HEK293 (cell line): Measurements from ENCODE around the gene CRYBG1.

ENCODE experiments used
- CTCF ChIA-PET: fragments of 350-600 bp; formaldehyde crosslinking; extraction: SDS; loops from one replicate; lab custom pipeline; 2021; ENCODE audit warnings: antibody characterized with exemption; lab: Yijun Ruan, JAX
- POLR2A ChIA-PET: fragments of 300-600 bp; formaldehyde crosslinking; extraction: SDS; loops from one replicate; lab custom pipeline; 2020; ENCODE audit warnings: antibody characterized with exemption, inconsistent platforms; lab: Yijun Ruan, JAX
- H3K27ac ChIP-seq: fragments of 200-500 bp; sonication (Bioruptor generic); 2 replicates; pipeline ENCODE4 v1.5.1; 2014; ENCODE audit warnings: low read depth, low read length, control low read depth, inconsistent platforms; ENCODE audit errors: extremely low read depth
- H3K36me3 ChIP-seq, 2 experiments: fragments of 200-500 bp in 1 of 2; sonication (Bioruptor generic) in 1 of 2; 1 replicate in 1 of 2; 2 replicates in 1 of 2; pipeline ENCODE4 v1.5.1; 2014 to 2017; ENCODE audit warnings: inconsistent platforms in 2 of 2, low read length in 2 of 2; ENCODE audit not compliant: control insufficient read depth in 2 of 2, insufficient read depth in 1 of 2
- H3K4me1 ChIP-seq: fragments of 200-500 bp; sonication (Bioruptor generic); 2 replicates; pipeline ENCODE4 v1.5.1; 2014; ENCODE audit warnings: mild to moderate bottlenecking, low read length, inconsistent platforms; ENCODE audit not compliant: control insufficient read depth, insufficient read depth
- H3K4me3 ChIP-seq: 2 replicates; pipeline ENCODE4 v1.5.1; 2011; ENCODE audit warnings: low read depth, mild to moderate bottlenecking, control low read depth, low read length, moderate library complexity
- H3K9me3 ChIP-seq: fragments of 200-500 bp; sonication (Bioruptor generic); 2 replicates; pipeline ENCODE4 v1.5.1; 2014; ENCODE audit warnings: low read depth, low read length, inconsistent platforms; ENCODE audit not compliant: control insufficient read depth, insufficient read depth
- EGR2 ChIP-seq: fragments of 450-650 bp; formaldehyde crosslinking; IDR thresholded peaks from 2 replicates; pipeline ENCODE4 v1.5.1; 2016; ENCODE audit warnings: low read depth, missing biosample characterization, missing genetic modification characterization
- HOXC10 ChIP-seq: sonication (generic); formaldehyde crosslinking; IDR thresholded peaks from 2 replicates; pipeline ENCODE4 v1.8.1; 2023; ENCODE audit warnings: mild to moderate bottlenecking, missing genetic modification reagents
- IKZF3 ChIP-seq: fragments of 450-650 bp; IDR thresholded peaks from 2 replicates; pipeline ENCODE4 v1.5.0; 2018; ENCODE audit warnings: missing biosample characterization, mild to moderate bottlenecking, missing genetic modification characterization, moderate library complexity
- KLF8 ChIP-seq: fragments of 450-650 bp; formaldehyde crosslinking; IDR thresholded peaks from 2 replicates; pipeline ENCODE4 v1.5.1; 2016; ENCODE audit warnings: missing biosample characterization, missing genetic modification characterization
- KLF9 ChIP-seq: fragments of 450-650 bp; formaldehyde crosslinking; IDR thresholded peaks from 2 replicates; pipeline ENCODE4 v1.5.1; 2016; ENCODE audit warnings: missing biosample characterization, missing genetic modification characterization, low read depth
- OSR2 ChIP-seq: fragments of 450-650 bp; formaldehyde crosslinking; IDR thresholded peaks from 2 replicates; pipeline ENCODE4 v1.5.1; 2016; ENCODE audit warnings: missing biosample characterization, missing genetic modification characterization
- WT1 ChIP-seq: fragments of 450-650 bp; formaldehyde crosslinking; IDR thresholded peaks from 2 replicates; pipeline ENCODE4 v1.5.1; 2016; ENCODE audit warnings: missing biosample characterization, missing genetic modification characterization
- ZBTB17 ChIP-seq: fragments of 450-650 bp; formaldehyde crosslinking; IDR thresholded peaks from 2 replicates; pipeline ENCODE4 v1.5.1; 2016; ENCODE audit warnings: missing biosample characterization, missing genetic modification characterization
- ZBTB20 ChIP-seq: fragments of 450-650 bp; formaldehyde crosslinking; IDR thresholded peaks from 2 replicates; pipeline ENCODE4 v1.5.1; 2016; ENCODE audit warnings: missing biosample characterization, missing genetic modification characterization
- ZBTB48 ChIP-seq: fragments of 450-650 bp; formaldehyde crosslinking; IDR thresholded peaks from 2 replicates; pipeline ENCODE4 v1.5.1; 2016; ENCODE audit warnings: missing biosample characterization, missing genetic modification characterization
- ZNF184 ChIP-seq: fragments of 450-650 bp; IDR thresholded peaks from 2 replicates; pipeline ENCODE4 v1.5.1; 2018; ENCODE audit warnings: missing biosample characterization, mild to moderate bottlenecking, missing genetic modification characterization
- ZNF2 ChIP-seq: fragments of 450-650 bp; formaldehyde crosslinking; IDR thresholded peaks from 2 replicates; pipeline ENCODE4 v1.5.1; 2016; ENCODE audit warnings: missing biosample characterization, missing genetic modification characterization
- ZNF266 ChIP-seq: fragments of 450-650 bp; formaldehyde crosslinking; IDR thresholded peaks from 2 replicates; pipeline ENCODE4 v1.5.1; 2016; ENCODE audit warnings: missing biosample characterization, missing genetic modification characterization, low read depth
- ZNF514 ChIP-seq: fragments of 450-650 bp; formaldehyde crosslinking; IDR thresholded peaks from 2 replicates; pipeline ENCODE4 v1.5.1; 2016; ENCODE audit warnings: missing biosample characterization, missing genetic modification characterization
- ZNF529 ChIP-seq: fragments of 450-650 bp; formaldehyde crosslinking; IDR thresholded peaks from 2 replicates; pipeline ENCODE4 v1.5.1; 2017; ENCODE audit warnings: missing genetic modification characterization, missing biosample characterization; ENCODE audit not compliant: insufficient replicate concordance
- ZNF626 ChIP-seq: fragments of 450-650 bp; sonication (Bioruptor Pico); formaldehyde crosslinking; IDR thresholded peaks from 2 replicates; pipeline ENCODE4 v1.5.1; 2018; ENCODE audit warnings: missing biosample characterization, missing genetic modification characterization, inconsistent platforms
- ZNF768 ChIP-seq: fragments of 450-650 bp; formaldehyde crosslinking; IDR thresholded peaks from 2 replicates; pipeline ENCODE4 v1.5.1; 2018; ENCODE audit warnings: missing biosample characterization, mild to moderate bottlenecking, missing genetic modification characterization
- ZSCAN16 ChIP-seq: fragments of 450-650 bp; formaldehyde crosslinking; IDR thresholded peaks from 2 replicates; pipeline ENCODE4 v1.5.1; 2016; ENCODE audit warnings: missing biosample characterization, missing genetic modification characterization
- TF ChIP-seq, protein P1 (sequence below): IDR thresholded peaks from 2 replicates; pipeline ENCODE4 v1.6.1; 2011; ENCODE audit warnings: mild to moderate bottlenecking, low read depth, low read length, borderline replicate concordance
- TF ChIP-seq, protein P2 (sequence below): fragments of 450-650 bp; formaldehyde crosslinking; IDR thresholded peaks from 2 replicates; pipeline ENCODE4 v1.5.1; 2017; ENCODE audit warnings: missing biosample characterization, missing genetic modification characterization
- TF ChIP-seq, protein P3 (sequence below): fragments of 450-650 bp; formaldehyde crosslinking; IDR thresholded peaks from 2 replicates; pipeline ENCODE4 v1.5.1; 2016; ENCODE audit warnings: missing biosample characterization, missing genetic modification characterization
- TF ChIP-seq, protein P4 (sequence below): fragments of 450-650 bp; formaldehyde crosslinking; IDR thresholded peaks from 2 replicates; pipeline ENCODE4 v1.5.1; 2017; ENCODE audit warnings: missing biosample characterization, mild to moderate bottlenecking, missing genetic modification characterization, moderate library complexity
- TF ChIP-seq, protein P5 (sequence below): fragments of 450-650 bp; formaldehyde crosslinking; IDR thresholded peaks from 2 replicates; pipeline ENCODE4 v1.5.1; 2016; ENCODE audit warnings: missing biosample characterization, missing genetic modification characterization

Gene CRYBG1, protein sequence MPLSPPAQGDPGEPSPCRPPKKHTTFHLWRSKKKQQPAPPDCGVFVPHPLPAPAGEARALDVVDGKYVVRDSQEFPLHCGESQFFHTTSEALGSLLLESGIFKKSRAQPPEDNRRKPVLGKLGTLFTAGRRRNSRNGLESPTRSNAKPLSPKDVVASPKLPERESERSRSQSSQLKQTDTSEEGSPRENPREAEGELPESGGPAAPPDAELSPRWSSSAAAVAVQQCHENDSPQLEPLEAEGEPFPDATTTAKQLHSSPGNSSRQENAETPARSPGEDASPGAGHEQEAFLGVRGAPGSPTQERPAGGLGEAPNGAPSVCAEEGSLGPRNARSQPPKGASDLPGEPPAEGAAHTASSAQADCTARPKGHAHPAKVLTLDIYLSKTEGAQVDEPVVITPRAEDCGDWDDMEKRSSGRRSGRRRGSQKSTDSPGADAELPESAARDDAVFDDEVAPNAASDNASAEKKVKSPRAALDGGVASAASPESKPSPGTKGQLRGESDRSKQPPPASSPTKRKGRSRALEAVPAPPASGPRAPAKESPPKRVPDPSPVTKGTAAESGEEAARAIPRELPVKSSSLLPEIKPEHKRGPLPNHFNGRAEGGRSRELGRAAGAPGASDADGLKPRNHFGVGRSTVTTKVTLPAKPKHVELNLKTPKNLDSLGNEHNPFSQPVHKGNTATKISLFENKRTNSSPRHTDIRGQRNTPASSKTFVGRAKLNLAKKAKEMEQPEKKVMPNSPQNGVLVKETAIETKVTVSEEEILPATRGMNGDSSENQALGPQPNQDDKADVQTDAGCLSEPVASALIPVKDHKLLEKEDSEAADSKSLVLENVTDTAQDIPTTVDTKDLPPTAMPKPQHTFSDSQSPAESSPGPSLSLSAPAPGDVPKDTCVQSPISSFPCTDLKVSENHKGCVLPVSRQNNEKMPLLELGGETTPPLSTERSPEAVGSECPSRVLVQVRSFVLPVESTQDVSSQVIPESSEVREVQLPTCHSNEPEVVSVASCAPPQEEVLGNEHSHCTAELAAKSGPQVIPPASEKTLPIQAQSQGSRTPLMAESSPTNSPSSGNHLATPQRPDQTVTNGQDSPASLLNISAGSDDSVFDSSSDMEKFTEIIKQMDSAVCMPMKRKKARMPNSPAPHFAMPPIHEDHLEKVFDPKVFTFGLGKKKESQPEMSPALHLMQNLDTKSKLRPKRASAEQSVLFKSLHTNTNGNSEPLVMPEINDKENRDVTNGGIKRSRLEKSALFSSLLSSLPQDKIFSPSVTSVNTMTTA (N-terminal part only)

DNA sequence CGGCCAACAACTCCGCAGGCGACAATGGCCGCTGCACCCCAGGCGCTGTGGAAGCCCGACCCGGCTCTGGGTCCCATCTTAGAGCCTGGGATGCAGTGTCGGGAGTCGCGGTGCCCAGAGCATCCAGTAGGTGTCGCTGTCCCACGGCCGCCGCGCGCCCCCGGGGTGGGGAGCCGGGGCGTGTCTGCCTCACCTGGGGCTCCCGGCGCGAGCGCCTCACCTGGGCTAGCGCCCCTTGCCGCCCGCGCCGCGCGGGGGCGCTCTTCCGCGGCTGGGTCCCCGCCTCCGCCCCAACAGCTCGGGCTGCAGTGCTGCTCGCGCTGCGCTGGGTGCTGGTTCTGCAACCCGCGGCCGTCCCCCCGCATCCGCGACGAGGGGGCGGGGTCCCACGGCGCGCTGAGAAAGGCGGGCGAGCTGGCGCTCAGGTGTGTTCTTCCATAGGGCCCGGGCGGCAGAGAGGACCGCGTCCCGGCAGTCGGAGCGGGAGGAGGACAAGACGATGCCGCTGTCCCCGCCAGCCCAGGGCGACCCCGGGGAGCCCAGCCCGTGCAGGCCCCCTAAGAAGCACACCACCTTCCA lies at the start of gene CRYBG1:
Gene CRYBG1, plus strand, starts transcription at position 308 of the 579 bp plus-strand sequence. Its CDS starts 192 bp downstream, at position 500.
- H3K9me3 ChIP-seq, result no peaks in the 10 kb centered on the region
- ChIA-PET CTCF (interaction anchor here (0.6 to 4.2 kb wide), 39 partner anchors 10 to 798 kb away, joined by 3 to 62 read pairs (median 4); partner anchors contain the start of gene ATG5), POLR2A (interaction anchor here (0.7 to 1.0 kb wide), 3 partner anchors 16 to 35 kb away, joined by 3 to 4 read pairs (median 3); partner anchors contain the start of gene ATG5)
- 0 out of 2 replicates have a peak, but pooled peaks cover 2% of the 10 kb centered on the region for H3K4me1 ChIP-seq
- H3K4me3 ChIP-seq, result peak within 1 kb of the TSS; percentile 68
- peak within 1 kb of the TSS; percentile 25; the same call in 1 of the 2 replicates for H3K27ac ChIP-seq
- no peaks in the 10 kb centered on the region for H3K36me3 ChIP-seq
- no peak for TF ChIP-seq ZNF514
- TF ChIP-seq EGR2 (tag by site-specific recombination), result no peak
- TF ChIP-seq ZNF2 (tag by site-specific recombination), result 0 out of 2 replicates have a peak, but pooled peaks have one; percentile 19
- TF ChIP-seq, protein P1, sequence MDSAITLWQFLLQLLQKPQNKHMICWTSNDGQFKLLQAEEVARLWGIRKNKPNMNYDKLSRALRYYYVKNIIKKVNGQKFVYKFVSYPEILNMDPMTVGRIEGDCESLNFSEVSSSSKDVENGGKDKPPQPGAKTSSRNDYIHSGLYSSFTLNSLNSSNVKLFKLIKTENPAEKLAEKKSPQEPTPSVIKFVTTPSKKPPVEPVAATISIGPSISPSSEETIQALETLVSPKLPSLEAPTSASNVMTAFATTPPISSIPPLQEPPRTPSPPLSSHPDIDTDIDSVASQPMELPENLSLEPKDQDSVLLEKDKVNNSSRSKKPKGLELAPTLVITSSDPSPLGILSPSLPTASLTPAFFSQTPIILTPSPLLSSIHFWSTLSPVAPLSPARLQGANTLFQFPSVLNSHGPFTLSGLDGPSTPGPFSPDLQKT, result no peak
- TF ChIP-seq, protein P2, sequence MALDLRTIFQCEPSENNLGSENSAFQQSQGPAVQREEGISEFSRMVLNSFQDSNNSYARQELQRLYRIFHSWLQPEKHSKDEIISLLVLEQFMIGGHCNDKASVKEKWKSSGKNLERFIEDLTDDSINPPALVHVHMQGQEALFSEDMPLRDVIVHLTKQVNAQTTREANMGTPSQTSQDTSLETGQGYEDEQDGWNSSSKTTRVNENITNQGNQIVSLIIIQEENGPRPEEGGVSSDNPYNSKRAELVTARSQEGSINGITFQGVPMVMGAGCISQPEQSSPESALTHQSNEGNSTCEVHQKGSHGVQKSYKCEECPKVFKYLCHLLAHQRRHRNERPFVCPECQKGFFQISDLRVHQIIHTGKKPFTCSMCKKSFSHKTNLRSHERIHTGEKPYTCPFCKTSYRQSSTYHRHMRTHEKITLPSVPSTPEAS (tag by site-specific recombination), result no peak
- TF ChIP-seq, protein P3, sequence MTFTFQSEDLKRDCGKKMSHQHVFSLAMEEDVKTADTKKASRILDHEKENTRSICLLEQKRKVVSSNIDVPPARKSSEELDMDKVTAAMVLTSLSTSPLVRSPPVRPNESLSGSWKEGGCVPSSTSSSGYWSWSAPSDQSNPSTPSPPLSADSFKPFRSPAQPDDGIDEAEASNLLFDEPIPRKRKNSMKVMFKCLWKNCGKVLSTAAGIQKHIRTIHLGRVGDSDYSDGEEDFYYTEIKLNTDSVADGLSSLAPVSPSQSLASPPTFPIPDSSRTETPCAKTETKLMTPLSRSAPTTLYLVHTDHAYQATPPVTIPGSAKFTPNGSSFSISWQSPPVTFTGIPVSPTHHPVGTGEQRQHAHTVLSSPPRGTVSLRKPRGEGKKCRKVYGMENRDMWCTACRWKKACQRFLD, result no peak
- TF ChIP-seq ZNF529 (tag by site-specific recombination), result no peak
- TF ChIP-seq, protein P4, sequence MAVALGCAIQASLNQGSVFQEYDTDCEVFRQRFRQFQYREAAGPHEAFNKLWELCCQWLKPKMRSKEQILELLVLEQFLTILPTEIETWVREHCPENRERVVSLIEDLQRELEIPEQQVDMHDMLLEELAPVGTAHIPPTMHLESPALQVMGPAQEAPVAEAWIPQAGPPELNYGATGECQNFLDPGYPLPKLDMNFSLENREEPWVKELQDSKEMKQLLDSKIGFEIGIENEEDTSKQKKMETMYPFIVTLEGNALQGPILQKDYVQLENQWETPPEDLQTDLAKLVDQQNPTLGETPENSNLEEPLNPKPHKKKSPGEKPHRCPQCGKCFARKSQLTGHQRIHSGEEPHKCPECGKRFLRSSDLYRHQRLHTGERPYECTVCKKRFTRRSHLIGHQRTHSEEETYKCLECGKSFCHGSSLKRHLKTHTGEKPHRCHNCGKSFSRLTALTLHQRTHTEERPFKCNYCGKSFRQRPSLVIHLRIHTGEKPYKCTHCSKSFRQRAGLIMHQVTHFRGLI (tag by site-specific recombination), result peak; percentile 95
- peak; percentile 81 for TF ChIP-seq KLF9
- TF ChIP-seq ZBTB17 (tag by site-specific recombination), result peak; percentile 90
- TF ChIP-seq IKZF3 (tag by site-specific recombination), result peak; percentile 65; the same call in 1 of the 2 replicates
- no peak for TF ChIP-seq ZNF626
- TF ChIP-seq ZNF266 (tag by site-specific recombination), result no peak
- peak; percentile 71; the same call in 1 of the 2 replicates for TF ChIP-seq ZNF184 (tag by site-specific recombination)
- TF ChIP-seq ZSCAN16 (tag by site-specific recombination), result no peak
- TF ChIP-seq OSR2 (tag by site-specific recombination), result no peak; the same call in 1 of the 2 replicates
- no peak for TF ChIP-seq ZNF768 (tag by site-specific recombination)
- TF ChIP-seq HOXC10 (CRISPR knock-in tag), result no peak
- TF ChIP-seq, protein P5, sequence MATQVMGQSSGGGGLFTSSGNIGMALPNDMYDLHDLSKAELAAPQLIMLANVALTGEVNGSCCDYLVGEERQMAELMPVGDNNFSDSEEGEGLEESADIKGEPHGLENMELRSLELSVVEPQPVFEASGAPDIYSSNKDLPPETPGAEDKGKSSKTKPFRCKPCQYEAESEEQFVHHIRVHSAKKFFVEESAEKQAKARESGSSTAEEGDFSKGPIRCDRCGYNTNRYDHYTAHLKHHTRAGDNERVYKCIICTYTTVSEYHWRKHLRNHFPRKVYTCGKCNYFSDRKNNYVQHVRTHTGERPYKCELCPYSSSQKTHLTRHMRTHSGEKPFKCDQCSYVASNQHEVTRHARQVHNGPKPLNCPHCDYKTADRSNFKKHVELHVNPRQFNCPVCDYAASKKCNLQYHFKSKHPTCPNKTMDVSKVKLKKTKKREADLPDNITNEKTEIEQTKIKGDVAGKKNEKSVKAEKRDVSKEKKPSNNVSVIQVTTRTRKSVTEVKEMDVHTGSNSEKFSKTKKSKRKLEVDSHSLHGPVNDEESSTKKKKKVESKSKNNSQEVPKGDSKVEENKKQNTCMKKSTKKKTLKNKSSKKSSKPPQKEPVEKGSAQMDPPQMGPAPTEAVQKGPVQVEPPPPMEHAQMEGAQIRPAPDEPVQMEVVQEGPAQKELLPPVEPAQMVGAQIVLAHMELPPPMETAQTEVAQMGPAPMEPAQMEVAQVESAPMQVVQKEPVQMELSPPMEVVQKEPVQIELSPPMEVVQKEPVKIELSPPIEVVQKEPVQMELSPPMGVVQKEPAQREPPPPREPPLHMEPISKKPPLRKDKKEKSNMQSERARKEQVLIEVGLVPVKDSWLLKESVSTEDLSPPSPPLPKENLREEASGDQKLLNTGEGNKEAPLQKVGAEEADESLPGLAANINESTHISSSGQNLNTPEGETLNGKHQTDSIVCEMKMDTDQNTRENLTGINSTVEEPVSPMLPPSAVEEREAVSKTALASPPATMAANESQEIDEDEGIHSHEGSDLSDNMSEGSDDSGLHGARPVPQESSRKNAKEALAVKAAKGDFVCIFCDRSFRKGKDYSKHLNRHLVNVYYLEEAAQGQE (tag by site-specific recombination), result no peak; the same call in 1 of the 2 replicates
- TF ChIP-seq WT1 (tag by site-specific recombination), result no peak
- no peak for TF ChIP-seq ZBTB48 (tag by site-specific recombination)
- TF ChIP-seq KLF8, result peak; percentile 69
- no peak for TF ChIP-seq ZBTB20 (tag by site-specific recombination)
